Testis (tissue), 3 donors: ENCODE measurements around the gene SCNN1B. TPM values are rescaled to one million over a fixed set of nuclear protein-coding genes. Genes with fewer than 3 reads are reported as not detected.
A peak's percentile ranks its signal among the peaks of the same experiment; 100 is the strongest.

Experiments
- DNase-seq: peaks from one replicate; pipeline ENCODE4 v3.0.0-alpha.2; 2019
- H3K27ac ChIP-seq, 2 donors: fragments of 200-600 bp; sonication (generic); one replicate each; pipeline ENCODE4 v1.5.1; 2019
- H3K27me3 ChIP-seq: fragments of 200-600 bp; sonication (generic); one replicate; pipeline ENCODE4 v1.5.1; 2019
- H3K36me3 ChIP-seq: fragments of 200-600 bp; sonication (generic); one replicate; pipeline ENCODE4 v1.5.1; 2017; ENCODE audit warnings: low read depth; ENCODE audit errors: missing control alignments
- H3K4me1 ChIP-seq: fragments of 200-600 bp; sonication (generic); one replicate; pipeline ENCODE4 v1.5.1; 2019
- H3K4me3 ChIP-seq, 2 donors: fragments of 200-600 bp; sonication (generic); one replicate each; pipeline ENCODE4 v1.5.1; 2017 to 2019
- H3K9me3 ChIP-seq: fragments of 200-600 bp; sonication (generic); one replicate; pipeline ENCODE4 v1.5.1; 2017
- CTCF ChIP-seq, 3 experiments: fragments of 450-650 bp in 2 of 3; fragments of 200-600 bp in 1 of 3; sonication (generic) in 1 of 3; IDR thresholded peaks; one replicate each; pipeline ENCODE4 v1.5.1; 2016 to 2019; ENCODE audit warnings: antibody characterized with exemption in 3 of 3, mild to moderate bottlenecking in 2 of 3, moderate library complexity in 1 of 3
- POLR2A ChIP-seq: fragments of 450-650 bp; IDR thresholded peaks from one replicate; pipeline ENCODE4 v1.6.1; 2017; ENCODE audit warnings: antibody characterized with exemption, mild to moderate bottlenecking, moderate library complexity
- WGBS, 2 donors: methylation state at CpG; one replicate each; pipeline ENCODE4 v1.1.5; 2018; 5-methylcytosine and 5-hydroxymethylcytosine counted together
- intact Hi-C: fragments of 100-400 bp; cut with DNase I; formaldehyde crosslinking; loops from one replicate; pipeline ENCODE4 v1.15.1; 2023; ENCODE audit warnings: low total_unique reads
- polyA plus RNA-seq: library from polyadenylated mRNA; stranded (reverse); fragments of 350-450 nt; fragmentation: Illumina TruSeq; extraction: RNeasy Lipid Tissue Mini Kit (QIAGEN cat#74804); gene quantifications from one replicate; pipeline ENCODE4 v1.2.3, GENCODE V29; 2014; ENCODE audit warnings: low read depth, low replicate concordance; ENCODE audit not compliant: insufficient read depth
- total RNA-seq, 2 donors: library from RNA; depleted of rRNA; stranded (reverse); fragments of >200 nt; gene quantifications; one replicate each; pipeline ENCODE4 v1.2.3, GENCODE V29; 2016

The SCNN1B gene
- total and polyA plus RNA-seq, 3 donors from 2014 or later, result 0.31 to 1.1 (median 0.55) TPM

DNA sequence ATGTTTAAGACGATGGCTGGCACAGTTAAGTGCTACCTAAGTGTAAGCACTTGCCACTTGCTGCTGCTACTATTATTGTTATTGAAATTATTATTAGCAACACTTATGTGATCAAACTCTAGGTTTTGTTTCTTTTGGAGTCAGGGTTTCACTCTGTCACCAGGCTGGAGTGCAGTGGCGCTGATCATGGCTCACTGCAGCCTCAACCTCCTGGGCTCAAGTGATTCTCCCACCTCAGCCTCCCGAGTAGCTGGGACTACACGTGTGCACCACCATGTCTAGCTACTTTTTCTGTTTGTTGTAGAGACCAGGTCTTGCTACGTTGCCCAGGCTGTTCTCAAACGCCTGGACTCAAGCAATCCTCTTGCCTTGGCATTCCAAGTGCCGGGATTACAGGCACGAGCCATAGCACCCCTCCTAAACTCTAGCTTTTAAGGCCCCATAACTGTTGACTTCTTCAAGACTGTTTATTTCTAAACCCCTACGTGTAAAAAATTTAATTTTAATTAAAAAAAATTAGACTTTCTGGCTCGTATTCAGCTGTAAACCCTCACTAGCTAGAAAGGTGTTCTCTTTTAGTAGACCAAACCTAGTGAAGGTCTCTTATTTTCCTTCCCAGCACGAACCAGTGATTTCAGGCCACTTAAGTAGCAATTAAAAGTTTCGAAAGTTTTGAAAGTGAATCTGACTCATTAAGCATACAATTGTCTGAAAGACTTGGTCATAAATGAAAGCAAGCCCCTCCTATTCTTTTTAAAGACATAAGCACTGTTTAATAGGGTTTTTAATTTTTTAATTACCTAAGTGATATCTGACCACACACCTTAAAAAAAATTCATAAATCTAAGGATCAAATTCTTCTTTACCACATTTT is 11.7 kb upstream of the SCNN1B start:
- Histone ChIP-seq H3K36me3 (no peaks in the 10 kb centered on the region), H3K4me3 (no peak overlapping the region), H3K27me3 (no peaks in the 10 kb centered on the region), H3K9me3 (no peaks in the 10 kb centered on the region), H3K4me1 (no peaks in the 10 kb centered on the region), H3K27ac (no peak overlapping the region)
- no peak for TF ChIP-seq CTCF (IDR thresholded peaks at IDR 0.05)
- no peak for TF ChIP-seq POLR2A
- intact Hi-C loops, result no loop called here
- 80% methylated on average over 12 of the region's 12 CpGs for WGBS, 2 donors
- no peak for DNase-seq

GRCh38 chr16:23293016-23293415 is 9.1 kb upstream of the SCNN1B start:
- H3K27me3 ChIP-seq, result no peaks in the 10 kb centered on the region
- no peak for DNase-seq
- H3K27ac ChIP-seq, result no peak overlapping the region
- 92 to 96% methylated on average over 6 of the region's 6 CpGs for WGBS, 2 donors
- no peak for TF ChIP-seq CTCF (IDR thresholded peaks at IDR 0.05)
- TF ChIP-seq POLR2A, result no peak
- no peak overlapping the region for H3K4me3 ChIP-seq
- intact Hi-C loops, result no loop called here
- H3K4me1 ChIP-seq, result no peaks in the 10 kb centered on the region
- H3K9me3 ChIP-seq, result no peaks in the 10 kb centered on the region
- no peaks in the 10 kb centered on the region for H3K36me3 ChIP-seq

GRCh38 chr16:23294260-23294659 is 7.8 kb upstream of the SCNN1B start:
- H3K4me1 ChIP-seq, result no peaks in the 10 kb centered on the region
- no peak for DNase-seq
- H3K4me3 ChIP-seq, result no peak overlapping the region
- no peaks in the 10 kb centered on the region for H3K9me3 ChIP-seq
- TF ChIP-seq POLR2A, result no peak
- TF ChIP-seq CTCF (IDR thresholded peaks at IDR 0.05), result no peak
- intact Hi-C loops, result no loop called here
- H3K27me3 ChIP-seq, result no peaks in the 10 kb centered on the region
- WGBS, 2 donors, result 78 to 94% methylated on average over 2 of the region's 2 CpGs
- H3K36me3 ChIP-seq, result no peaks in the 10 kb centered on the region
- no peak overlapping the region for H3K27ac ChIP-seq

- intact Hi-C loops, result no loop called here
- Histone ChIP-seq H3K9me3 (no peaks in the 10 kb centered on the region), H3K4me3 (no peak overlapping the region), H3K27ac (no peak overlapping the region), H3K36me3 (no peaks in the 10 kb centered on the region), H3K4me1 (peaks cover 3% of the 10 kb centered on the region), H3K27me3 (no peaks in the 10 kb centered on the region)
- DNase-seq, result peak; percentile 22
- TF ChIP-seq POLR2A (no peak), CTCF (IDR thresholded peaks at IDR 0.05) (no peak)
- WGBS, 2 donors, result 70 to 81% methylated on average over 3 of the region's 3 CpGs
Observed at GRCh38 chr16:23296994-23297393, 5.1 kb upstream of the SCNN1B start.
